Measurements from ENCODE around the gene DEDD. TPM values are rescaled to one million over a fixed set of nuclear protein-coding genes. Genes with fewer than 3 reads are reported as not detected.
A peak's percentile ranks its signal among the peaks of the same experiment; 100 is the strongest.

The DEDD gene
- total and polyA plus RNA-seq, 2 donors from 2014 or later, result 23.2 to 37.2 TPM

- Histone ChIP-seq H3K9ac (ENCODE audit: low read length in 3 of 3) (peak overlapping the region in 2 of 3 donors; percentile 24 to 44), H3K9me3 (ENCODE audit: control insufficient read depth in 2 of 3, insufficient read depth in 1 of 3, low read length in 3 of 3) (no peaks in the 10 kb centered on the region), H3K27me3 (ENCODE audit: control insufficient read depth, insufficient read depth, low read length) (no peaks in the 10 kb centered on the region), H3K4me3 (ENCODE audit: low read length in 3 of 3) (peak overlapping the region in 2 of 3 donors; percentile 34 to 45), H3K27ac (ENCODE audit: low read depth in 2 of 2, low read length in 2 of 2) (peak overlapping the region; percentile 69 to 72), H3K36me3 (ENCODE audit: control insufficient read depth in 2 of 3, insufficient read depth in 3 of 3, low read length in 3 of 3) (no peaks in the 10 kb centered on the region), H3K4me1 (ENCODE audit: control insufficient read depth in 2 of 3, insufficient read depth in 2 of 3, low read depth in 1 of 3, low read length in 3 of 3) (peaks cover 0 to 9% (median 7%) of the 10 kb centered on the region in 3 donors)
- no peak for TF ChIP-seq CTCF (IDR thresholded peaks at IDR 0.05; ENCODE audit: borderline replicate concordance, extremely low read depth, insufficient read depth)
- DNase-seq (no peak), FAIRE-seq (no peak)
- intact Hi-C loops (cut with DNase I), result loop anchor here (5.0 kb wide), 1 partner anchor 86 kb away; no protein-coding TSS in a partner anchor
These were observed 43.8 kb downstream of the DEDD start for GRCh38 chr1:161088587-161089110.

DNA sequence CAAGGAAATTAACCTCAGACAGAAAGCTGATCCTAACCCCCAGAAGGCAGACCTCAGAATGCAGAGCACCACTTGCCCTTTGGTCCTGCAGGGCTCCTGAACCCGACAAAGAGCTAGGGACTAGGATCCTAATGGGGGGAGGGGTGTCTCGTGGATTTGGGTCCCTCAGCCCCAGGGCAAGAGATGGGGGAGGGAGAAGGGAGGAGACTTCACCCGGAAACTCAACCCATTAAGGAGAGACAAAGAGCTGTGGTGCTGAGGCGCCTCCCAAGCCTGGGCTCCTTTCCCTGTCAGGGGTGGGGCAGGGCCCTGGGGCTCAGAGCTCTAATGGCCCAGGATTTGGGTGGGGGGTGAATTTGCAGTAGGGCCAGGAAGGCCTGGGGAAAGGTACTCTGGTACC is 46.0 kb downstream of the DEDD start:
- Histone ChIP-seq H3K9me3 (ENCODE audit: control insufficient read depth in 2 of 3, insufficient read depth in 1 of 3, low read length in 3 of 3) (no peaks in the 10 kb centered on the region), H3K36me3 (ENCODE audit: control insufficient read depth in 2 of 3, insufficient read depth in 3 of 3, low read length in 3 of 3) (no peaks in the 10 kb centered on the region), H3K27me3 (ENCODE audit: control insufficient read depth, insufficient read depth, low read length) (no peaks in the 10 kb centered on the region), H3K4me3 (ENCODE audit: low read length in 3 of 3) (no peak overlapping the region), H3K9ac (ENCODE audit: low read length in 3 of 3) (no peak overlapping the region), H3K27ac (ENCODE audit: low read depth in 2 of 2, low read length in 2 of 2) (no peak overlapping the region), H3K4me1 (ENCODE audit: control insufficient read depth in 2 of 3, insufficient read depth in 2 of 3, low read depth in 1 of 3, low read length in 3 of 3) (peaks cover 0 to 9% (median 7%) of the 10 kb centered on the region in 3 donors)
- DNase-seq, result no peak
- no peak for TF ChIP-seq CTCF (IDR thresholded peaks at IDR 0.05; ENCODE audit: borderline replicate concordance, extremely low read depth, insufficient read depth)
- intact Hi-C loops (cut with DNase I), result loop anchor here (5.0 kb wide), 1 partner anchor 84 kb away; no protein-coding TSS in a partner anchor
- no peak for FAIRE-seq

GRCh38 chr1:161085165-161085564 is 47.3 kb downstream of the DEDD start:
- TF ChIP-seq CTCF (IDR thresholded peaks at IDR 0.05; ENCODE audit: borderline replicate concordance, extremely low read depth, insufficient read depth), result no peak
- Histone ChIP-seq H3K27me3 (ENCODE audit: control insufficient read depth, insufficient read depth, low read length) (no peaks in the 10 kb centered on the region), H3K4me1 (ENCODE audit: control insufficient read depth in 2 of 3, insufficient read depth in 2 of 3, low read depth in 1 of 3, low read length in 3 of 3) (peaks cover 0 to 7% (median 6%) of the 10 kb centered on the region in 3 donors), H3K4me3 (ENCODE audit: low read length in 3 of 3) (no peak overlapping the region), H3K27ac (ENCODE audit: low read depth in 2 of 2, low read length in 2 of 2) (no peak overlapping the region), H3K9me3 (ENCODE audit: control insufficient read depth in 2 of 3, insufficient read depth in 1 of 3, low read length in 3 of 3) (no peaks in the 10 kb centered on the region), H3K9ac (ENCODE audit: low read length in 3 of 3) (no peak overlapping the region), H3K36me3 (ENCODE audit: control insufficient read depth in 2 of 3, insufficient read depth in 3 of 3, low read length in 3 of 3) (no peaks in the 10 kb centered on the region)
- DNase-seq (peak in 1 of 5 donors; percentile 24), FAIRE-seq (no peak)
- intact Hi-C loops (cut with DNase I), result loop anchor here (5.0 kb wide), 1 partner anchor 83 kb away; no protein-coding TSS in a partner anchor
